GM19035 (cell line): ENCODE data around the gene PCDHB2.
"Not testable (repeated sequence)": the region's sequence is repeated elsewhere in the genome, so short reads cannot be mapped to it uniquely, and the experiment has no call there.

Source experiments
- ATAC-seq: cut with Tn5 transposase; IDR thresholded peaks from one replicate; pipeline ENCODE4 v1.9.1; 2021; ENCODE audit not compliant: unreplicated experiment

PCDHB2 gene

GRCh38 chr5:141135718-141136266 is 41.4 kb downstream of the PCDHB2 start:
- no peak for ATAC-seq

GRCh38 chr5:141137346-141137745 is 42.9 kb downstream of the PCDHB2 start:
- ATAC-seq: not testable (repeated sequence)
